HG03280 (cell line): ENCODE results near the gene USH1C.

Experiments used
- ATAC-seq: cut with Tn5 transposase; IDR thresholded peaks from one replicate; pipeline ENCODE4 v1.9.1; 2021; ENCODE audit warnings: mild to moderate bottlenecking, moderate library complexity; ENCODE audit not compliant: unreplicated experiment

The USH1C gene

GRCh38 chr11:17528906-17529843 lies 15.0 kb downstream of the USH1C start:
- ATAC-seq, result no peak

- no peak for ATAC-seq
These were observed 16.0 kb downstream of the USH1C start for GRCh38 chr11:17528181-17528691.

- ATAC-seq, result no peak
These were observed 16.6 kb downstream of the USH1C start for GRCh38 chr11:17527628-17527995.

GRCh38 chr11:17526931-17527627 lies 17.1 kb downstream of the USH1C start:
- no peak for ATAC-seq

- no peak for ATAC-seq
These were observed 17.9 kb downstream of the USH1C start for GRCh38 chr11:17526326-17526725.

GRCh38 chr11:17525570-17525969 lies 18.6 kb downstream of the USH1C start:
- ATAC-seq, result no peak

- no peak for ATAC-seq
These were observed 20.0 kb downstream of the USH1C start for GRCh38 chr11:17524221-17524620.

GRCh38 chr11:17522655-17523054 lies 21.6 kb downstream of the USH1C start:
- ATAC-seq, result no peak

- ATAC-seq, result no peak
These were observed 22.9 kb downstream of the USH1C start for GRCh38 chr11:17521106-17521900.

GRCh38 chr11:17519061-17519885 lies 24.9 kb downstream of the USH1C start:
- no peak for ATAC-seq

GRCh38 chr11:17518366-17518765 lies 25.9 kb downstream of the USH1C start:
- no peak for ATAC-seq

GRCh38 chr11:17517186-17517585 lies 27.0 kb downstream of the USH1C start:
- ATAC-seq, result no peak

- no peak for ATAC-seq
These were observed 27.6 kb downstream of the USH1C start for GRCh38 chr11:17516551-17517150.

GRCh38 chr11:17515443-17516176 lies 28.6 kb downstream of the USH1C start:
- no peak for ATAC-seq

- no peak for ATAC-seq
These were observed 29.7 kb downstream of the USH1C start for GRCh38 chr11:17514476-17514875.

- ATAC-seq, result no peak
These were observed 30.4 kb downstream of the USH1C start for GRCh38 chr11:17513853-17514252.

GRCh38 chr11:17512101-17512500 lies 32.1 kb downstream of the USH1C start:
- no peak for ATAC-seq

- no peak for ATAC-seq
These were observed 32.6 kb downstream of the USH1C start for GRCh38 chr11:17511571-17511970.

GRCh38 chr11:17510507-17511206 lies 33.6 kb downstream of the USH1C start:
- no peak for ATAC-seq
